ENCODE measurements around the gene ZNF500.

The ZNF500 gene

DNA sequence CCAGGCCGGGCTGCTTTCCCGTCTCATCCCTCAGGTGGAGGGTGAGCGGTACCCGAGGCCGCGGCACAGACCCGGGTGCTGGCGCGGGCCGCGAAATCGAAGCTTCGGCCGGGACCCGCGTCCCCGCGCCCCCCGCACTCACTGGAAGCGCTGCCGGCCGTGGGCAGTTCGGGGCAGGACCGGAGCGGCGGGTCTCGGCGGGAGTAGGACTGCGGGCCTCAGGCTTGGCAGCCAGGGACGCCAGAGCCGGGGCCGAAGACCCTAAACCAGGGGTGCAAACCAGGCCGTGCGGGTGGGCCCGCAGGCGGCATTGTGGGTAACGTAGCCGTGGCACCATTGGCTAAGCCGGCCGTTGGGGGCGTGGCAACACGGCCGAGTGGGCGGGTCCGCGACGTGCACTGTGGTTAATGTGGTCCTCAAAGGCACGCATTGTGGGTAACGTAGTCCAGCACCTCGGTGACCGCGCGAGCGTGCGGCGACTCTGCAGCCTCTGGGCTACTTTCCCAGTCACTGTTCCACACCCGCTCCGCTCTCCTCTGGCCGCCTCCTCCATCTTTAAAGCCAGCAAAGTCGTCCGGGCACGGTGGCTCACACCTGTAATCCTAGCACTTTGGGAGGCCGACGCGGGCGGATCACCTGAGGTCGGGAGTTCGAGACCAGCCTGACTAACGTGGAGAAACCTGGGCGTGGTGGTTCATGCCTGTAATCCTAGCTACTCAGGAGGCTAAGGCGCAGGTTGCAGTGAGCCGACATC, at the start of gene ZNF500:
Gene ZNF500 (minus strand): TSS at position 288 of the 754 bp plus-strand sequence. CDS start 1,184 bp downstream, outside the sequence.
- peak; percentile 95 to 97 for DNase-seq (ENCODE audit: low read depth in 2 of 2)

DNA sequence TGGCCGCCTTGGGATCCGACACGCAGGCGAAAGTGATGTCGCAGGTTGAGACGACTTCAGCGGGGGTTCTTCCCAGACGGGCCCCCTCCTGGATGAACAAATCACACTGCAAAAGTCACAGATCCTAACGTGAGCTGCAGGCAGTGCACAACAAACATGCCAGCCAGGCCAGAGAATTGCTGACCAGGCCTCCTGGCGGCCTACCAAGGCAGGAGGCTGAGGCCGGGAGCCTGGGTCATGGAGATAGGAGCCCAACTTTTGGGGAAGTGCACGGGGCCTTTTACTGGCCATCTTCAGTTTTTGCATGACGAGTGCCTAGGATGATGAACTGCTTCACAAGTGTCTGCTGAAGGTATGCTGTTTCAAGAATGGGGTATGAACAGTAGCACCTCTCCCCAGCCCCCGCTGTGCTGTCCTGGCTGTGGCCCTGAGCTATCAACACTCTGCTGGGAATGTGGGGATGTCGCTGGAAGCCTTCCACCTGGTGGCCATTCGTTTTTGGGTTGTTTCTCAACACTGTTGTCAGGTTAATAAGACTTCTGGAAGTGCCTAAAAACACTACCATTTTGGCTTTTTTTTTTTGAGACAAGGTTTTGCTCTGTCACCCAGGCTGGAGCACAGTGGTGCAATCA, 47.7 kb upstream of the ZNF500 start:
- DNase-seq (ENCODE audit: low read depth in 2 of 2), result no peak

DNA sequence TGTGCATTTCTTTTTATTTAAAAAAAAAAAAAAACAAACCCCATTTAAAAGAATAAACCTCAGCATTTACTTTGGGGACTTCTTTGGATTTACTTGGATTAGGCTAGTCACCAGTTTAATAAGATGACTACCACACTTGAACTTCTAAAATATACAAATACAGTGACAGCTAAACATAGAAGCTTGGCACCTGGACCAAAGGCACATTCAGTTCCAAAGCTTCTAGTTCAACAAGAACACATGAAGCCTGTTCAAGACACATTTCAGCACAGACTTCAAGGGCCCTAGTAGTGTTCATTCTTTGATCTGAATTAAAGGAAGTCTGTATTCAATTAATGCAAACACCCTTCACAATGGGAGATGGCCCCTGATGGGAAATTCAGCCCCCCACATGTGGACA, 47.1 kb upstream of the ZNF500 start:
- DNase-seq (ENCODE audit: low read depth in 2 of 2), result no peak

DNA sequence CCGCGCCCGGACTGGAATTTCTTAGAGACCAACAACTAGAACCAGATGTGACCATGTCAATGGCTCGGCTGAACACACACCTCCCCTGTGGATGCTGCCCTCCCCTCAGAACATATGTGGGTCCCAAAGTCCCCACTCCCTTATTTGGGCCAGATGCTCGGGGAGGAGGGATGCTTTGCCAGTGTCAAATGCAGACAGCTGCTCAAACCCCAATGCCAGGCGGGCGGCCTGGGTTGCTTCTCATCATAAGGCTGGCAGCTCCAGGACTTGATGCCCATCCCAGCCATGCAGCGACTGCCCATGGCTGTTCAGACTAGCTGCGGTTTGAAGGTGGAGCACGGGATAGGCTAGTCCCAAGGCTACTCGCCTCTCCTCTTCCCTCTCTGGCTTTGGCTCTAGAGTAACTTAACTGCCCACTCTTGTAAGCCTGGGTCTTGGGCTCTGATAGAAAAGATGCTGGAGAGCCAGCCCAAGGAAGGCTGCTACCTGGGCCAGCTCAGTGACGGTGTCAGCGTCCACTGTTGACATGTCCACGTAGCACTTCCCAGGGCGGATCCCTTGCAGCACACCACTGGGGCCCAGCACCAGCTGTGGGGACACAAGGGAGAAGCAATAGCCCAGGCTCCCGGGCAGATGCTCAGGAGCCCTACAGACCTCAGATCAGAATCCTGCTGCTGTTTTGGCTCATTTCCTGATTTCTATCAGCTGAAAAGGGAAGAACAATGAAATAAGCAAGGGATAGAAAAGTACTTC, 46.5 kb upstream of the ZNF500 start:
- no peak for DNase-seq (ENCODE audit: low read depth in 2 of 2)

DNA sequence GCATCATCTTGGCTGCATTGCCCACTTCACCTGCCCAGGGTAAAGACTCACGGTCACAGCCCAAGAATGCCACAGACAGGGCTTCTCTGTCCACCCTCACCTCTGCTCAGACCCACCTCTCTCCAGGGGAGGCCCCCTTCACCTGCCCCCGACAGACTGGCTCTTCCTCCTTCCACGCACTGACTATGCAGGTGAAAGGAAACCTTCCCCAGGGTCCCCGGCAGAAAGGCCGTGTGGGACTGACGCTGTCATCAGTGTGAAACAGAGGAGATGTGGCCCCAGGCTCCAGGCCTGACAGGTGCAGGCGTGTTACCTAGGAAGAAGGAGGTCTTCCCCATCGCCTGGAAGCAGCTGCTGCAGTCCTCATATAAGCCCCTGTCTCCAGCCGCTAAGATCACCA, 44.8 kb upstream of the ZNF500 start:
- DNase-seq (ENCODE audit: low read depth in 2 of 2), result no peak

DNA sequence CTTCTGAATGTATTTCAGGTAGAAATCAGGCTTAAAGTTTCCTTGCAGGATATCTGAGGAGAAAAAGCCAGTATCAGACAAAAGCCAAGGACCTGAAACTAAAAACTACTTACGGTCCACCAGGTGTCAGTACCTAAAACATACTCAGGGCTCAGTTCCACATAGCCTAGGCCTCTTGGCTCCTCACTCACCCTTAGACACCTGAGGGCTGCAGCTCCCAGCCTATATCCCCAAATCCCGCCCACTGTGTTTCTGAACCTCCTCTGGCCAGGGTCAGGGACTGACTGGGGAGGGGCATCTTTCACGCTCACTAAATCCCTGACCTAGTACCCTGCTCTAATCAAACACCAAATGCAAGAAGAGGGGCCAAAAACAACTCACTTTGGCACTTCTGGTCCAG, 44.3 kb upstream of the ZNF500 start:
- no peak for DNase-seq (ENCODE audit: low read depth in 2 of 2)

DNA sequence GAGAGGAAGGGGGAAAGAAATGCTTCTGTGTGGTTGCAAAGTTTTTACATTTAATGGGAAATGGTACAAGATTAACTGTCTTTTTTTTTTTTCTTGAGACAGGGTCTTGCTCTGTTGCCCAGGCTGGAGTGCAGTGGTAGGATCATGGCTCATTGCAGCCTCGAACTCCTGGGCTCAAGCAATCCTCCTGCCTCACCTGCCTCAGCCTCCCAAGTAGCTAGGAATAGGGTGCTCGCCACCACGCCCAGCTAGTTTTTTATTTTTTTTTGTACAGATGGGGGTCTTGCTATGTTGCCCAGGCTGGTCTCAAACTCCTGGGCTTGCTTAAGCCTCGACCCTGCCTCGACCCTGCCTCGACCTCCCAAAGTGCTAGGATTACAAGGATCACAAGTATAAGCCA, 39.3 kb upstream of the ZNF500 start:
- no peak for DNase-seq (ENCODE audit: low read depth in 2 of 2)

DNA sequence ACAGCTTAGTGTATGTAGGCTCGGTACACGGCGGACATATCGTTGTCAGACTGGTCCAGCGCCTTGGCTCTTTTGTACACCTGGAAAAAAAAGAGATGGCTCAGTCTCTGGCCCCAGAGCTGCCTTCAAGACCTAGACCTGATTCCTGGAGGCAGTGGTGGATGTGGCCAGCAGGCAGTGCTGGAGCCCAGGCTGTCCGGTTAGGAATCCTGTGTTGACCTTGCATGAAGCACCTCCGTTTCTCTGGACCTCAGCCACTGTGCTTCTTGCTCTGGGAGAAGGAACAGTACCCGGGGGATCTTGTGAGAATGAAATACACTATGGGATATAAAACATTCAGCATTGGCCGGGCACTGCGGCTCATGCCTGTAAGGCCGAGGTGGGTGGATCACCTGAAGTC, 38.3 kb upstream of the ZNF500 start:
- no peak for DNase-seq (ENCODE audit: low read depth in 2 of 2)

DNA sequence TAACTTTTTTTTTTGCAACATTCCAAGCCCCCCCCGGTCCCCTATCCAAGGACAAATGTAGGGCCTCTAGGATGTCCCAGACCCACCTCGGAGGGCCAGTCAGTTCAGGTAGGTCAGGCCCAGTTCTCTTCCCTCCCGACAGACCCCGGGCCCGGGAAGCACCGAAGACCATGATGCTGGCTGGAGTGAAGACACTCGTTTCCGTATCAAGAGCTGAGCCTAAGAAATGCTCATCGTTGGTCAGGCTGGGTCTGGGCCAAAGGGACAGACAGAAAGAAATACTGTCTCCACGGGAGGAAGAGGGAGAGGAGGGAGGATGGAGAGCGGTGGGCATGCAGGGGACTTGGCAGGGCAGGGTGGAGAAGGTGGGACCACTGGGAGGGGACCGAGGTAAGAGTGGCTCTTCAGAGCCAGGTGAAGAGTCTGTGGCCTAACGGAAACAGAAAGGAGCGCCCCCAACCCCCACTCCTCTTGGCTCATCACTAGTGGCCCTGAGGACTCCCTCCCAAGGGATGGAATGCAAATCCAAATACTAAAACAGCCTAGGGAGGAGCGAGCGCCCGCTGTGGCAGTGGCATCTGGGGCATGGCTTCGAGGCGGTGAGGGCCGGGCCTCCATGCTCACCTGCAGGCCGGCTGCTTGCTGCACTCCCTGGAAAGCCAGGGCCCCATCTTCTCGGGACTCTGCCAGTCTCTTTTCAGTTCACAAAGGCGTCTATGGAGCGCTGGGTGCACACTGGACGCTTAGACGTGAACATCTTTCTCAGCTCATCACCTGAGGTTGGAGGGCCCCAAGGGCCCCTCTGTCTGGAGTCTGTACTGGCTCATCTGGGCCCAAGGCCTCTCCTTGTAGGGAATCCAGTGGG, 37.2 kb upstream of the ZNF500 start:
- DNase-seq (ENCODE audit: low read depth in 2 of 2), result no peak

DNA sequence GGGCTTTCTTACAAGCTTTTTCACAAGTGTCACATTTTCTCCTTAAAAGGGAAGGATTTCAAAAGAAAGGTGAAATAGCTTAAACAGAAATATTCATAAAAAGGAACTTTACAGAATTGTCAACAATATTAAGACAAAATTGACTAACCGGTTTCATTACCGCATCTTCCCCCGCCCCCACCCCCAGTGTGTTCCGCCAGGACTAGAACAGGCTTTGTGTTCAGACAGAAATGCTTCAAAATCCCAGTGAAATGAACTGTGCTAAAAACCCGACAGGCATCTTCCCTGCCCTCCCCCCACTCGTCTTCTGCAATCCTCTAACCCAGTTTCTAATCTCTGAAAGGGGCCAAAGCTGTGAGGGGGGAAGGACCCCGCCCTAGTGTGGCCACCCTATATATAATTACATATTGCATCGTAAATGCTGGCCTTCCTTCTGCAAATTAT, 36.5 kb upstream of the ZNF500 start:
- no peak for DNase-seq (ENCODE audit: low read depth in 2 of 2)

DNA sequence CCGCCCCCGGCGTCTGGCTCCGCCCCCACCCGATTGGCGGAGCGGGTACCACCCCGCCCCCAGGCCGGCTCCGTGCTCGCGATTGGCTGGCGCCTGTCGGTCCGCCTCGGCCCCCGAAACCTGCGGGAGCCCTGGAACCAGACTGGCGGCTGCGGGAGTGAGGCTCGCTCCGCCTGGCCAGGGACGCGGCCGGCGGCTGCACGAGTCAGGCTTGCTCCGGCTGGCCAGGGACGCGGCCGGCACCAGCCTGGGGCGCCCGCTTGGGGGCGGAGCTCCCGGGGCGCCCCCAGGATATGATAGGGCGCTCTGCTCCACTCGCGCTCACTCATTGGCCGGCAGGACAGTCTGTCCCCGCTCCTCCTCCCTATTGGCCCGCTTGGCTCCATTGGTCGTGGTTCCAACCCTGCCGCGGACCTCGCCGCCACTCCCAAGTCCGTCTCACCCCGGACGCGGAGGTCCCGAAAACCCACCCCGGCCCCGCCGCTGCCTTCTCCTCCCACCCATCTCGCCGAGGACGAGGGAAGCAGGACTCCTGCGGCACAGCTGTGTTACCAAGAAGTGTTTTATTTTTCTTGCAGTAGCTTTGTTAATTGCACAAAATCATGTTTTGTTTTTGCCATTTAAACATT, 35.8 kb upstream of the ZNF500 start:
- peak; percentile 84 to 87 for DNase-seq (ENCODE audit: low read depth in 2 of 2)

DNA sequence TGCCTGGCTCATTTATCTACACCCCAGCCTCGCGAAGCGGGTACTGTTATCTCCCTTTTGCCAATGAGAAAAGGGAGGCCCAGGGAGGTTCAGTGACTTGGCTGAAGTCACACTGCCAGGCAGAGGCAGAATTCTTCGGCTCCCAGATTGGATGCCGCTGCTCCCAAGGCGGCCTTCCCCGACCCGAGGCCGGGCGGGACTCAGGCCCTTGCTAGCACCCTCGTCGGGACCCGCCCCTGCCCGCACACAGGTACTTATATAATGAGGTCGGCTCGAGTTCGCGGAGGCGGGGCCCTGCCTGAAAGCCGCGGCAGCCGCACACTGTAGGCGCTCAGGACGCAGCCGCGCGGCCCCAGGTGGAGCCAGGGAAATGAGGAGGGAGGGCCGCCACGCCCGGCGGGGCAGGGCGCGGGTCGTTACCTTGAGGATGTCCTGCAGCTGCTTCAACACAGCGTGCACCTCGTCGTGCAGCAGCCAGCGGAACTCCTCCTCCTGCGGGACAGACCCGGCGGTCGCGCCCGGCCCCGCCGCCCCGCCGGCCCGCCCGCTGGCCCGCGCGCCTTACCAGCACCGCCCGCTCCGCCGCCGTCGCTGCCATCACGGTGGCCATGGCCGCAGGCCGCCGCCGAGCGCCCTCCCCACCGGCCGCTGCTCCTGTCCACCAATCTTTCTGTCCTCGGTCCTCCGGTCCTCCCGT, 35.1 kb upstream of the ZNF500 start, which contains the start of gene ROGDI:
Gene ROGDI (minus strand): TSS at position 672 of the 697 bp plus-strand sequence. CDS start 62 bp downstream, at position 610.
- DNase-seq (ENCODE audit: low read depth in 2 of 2), result peak; percentile 57 to 71

DNA sequence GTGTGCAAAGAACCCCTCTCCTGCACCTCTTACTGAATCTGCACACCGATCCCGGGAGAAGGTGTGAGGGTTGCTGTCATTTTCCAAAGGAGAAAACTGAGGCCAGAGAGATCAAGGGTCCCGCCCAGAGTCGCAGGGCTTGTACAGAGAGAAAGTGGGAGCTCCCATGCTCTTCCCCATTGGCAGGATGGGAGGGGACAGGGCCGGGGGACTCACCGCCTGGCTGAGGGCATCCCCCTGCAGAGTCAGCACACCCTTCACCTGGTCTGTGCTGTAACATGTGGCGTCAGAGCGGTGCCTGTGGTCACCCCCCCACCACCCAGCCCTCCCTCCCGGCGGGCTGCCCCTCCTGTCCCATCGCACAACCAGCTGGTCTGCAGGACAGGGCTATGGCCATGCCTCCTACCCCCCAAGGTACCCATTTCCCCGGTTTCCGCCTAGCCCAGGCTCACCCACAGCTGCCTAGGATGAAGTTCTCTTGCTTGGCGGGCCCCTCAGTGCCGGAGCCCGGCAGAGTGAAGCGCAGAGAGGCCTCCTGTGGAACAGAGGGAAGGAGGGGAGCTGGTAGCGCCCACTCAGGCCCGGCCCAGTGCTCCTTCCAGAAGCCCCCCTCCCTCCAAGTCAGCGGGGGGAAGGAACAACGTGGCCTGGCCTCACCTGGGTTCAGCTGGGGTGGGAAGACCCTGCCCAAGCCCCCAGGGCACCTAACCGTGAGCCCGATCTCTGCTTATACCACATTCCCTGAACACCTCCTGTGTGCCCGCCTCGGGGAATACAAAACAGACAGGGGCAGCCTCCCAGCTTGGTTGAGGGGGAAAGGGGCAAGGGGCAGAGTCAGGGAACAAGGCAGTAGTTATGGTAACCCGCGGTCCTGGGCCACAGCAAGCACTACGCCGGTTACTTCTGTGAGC, 34.3 kb upstream of the ZNF500 start:
- no peak for DNase-seq (ENCODE audit: low read depth in 2 of 2)

DNA sequence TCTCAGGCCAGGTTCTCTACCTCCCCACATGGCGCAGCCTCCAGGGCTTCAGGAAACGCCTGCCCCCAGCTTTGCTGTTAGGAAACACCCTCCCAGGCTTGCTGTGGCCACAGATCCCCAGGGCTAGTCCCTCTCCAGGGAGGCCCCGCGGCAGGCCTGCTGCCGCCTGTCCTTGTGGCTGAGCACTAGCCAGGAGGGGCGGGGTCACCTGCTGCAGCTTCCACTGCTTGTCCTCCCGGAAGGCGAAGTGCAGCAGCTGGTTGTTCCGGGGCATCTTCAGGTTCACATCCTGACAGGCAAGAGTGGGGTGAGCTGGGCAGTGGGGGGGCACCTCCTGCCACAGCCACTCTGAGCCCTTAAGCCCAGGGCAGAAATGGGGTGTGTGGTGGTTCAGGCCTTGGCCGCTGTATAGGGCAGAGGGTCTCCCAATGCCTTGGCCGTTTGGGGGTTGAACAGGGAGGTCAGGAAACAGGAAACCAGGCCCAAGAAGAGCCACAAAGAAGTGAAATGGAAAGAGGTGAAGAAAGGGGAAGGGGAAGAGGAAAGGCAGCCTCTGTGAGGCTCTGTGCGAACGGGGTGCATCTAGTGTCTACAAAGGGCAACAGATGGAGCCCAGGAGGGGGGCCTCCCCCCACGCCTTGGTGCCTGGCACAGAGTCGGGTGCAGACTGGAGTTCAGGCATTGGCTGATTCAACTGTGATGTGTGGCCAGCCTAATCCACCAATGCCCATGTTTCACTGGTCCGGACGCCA, 33.5 kb upstream of the ZNF500 start:
- DNase-seq (ENCODE audit: low read depth in 2 of 2), result no peak

DNA sequence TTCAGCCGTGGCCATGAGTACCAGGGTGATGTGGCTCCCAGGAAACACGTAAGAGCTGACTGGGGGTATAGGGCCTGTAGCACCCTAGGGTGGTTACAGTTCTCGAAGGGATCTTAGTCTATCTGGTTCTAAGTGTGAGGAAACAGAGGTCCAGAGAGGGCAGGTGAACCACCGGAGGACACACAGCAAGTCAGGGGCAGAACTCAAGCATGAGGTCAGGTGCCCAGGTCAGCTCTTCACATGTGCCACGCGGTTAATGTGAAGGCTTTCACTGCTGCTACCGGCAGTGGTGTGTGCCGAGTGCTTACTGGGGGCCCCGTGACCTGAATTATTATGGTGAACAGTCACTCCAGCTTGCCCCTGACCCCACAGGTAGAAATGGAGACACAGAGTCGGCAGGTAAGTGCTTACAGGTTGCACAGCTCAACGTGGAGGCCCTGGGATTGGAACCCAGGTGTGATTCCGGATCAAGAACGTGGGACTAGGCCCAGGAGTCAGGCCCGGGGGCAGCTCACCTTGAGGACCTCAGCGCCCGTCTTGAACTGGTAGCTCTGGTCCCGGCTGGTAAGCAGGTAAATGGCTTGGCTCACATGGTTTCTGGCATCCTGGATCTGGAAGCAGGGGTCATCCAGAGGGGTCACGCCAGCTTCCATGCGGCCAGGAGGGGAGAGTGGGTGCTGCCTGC, 32.4 kb upstream of the ZNF500 start:
- DNase-seq (ENCODE audit: low read depth in 2 of 2), result no peak

DNA sequence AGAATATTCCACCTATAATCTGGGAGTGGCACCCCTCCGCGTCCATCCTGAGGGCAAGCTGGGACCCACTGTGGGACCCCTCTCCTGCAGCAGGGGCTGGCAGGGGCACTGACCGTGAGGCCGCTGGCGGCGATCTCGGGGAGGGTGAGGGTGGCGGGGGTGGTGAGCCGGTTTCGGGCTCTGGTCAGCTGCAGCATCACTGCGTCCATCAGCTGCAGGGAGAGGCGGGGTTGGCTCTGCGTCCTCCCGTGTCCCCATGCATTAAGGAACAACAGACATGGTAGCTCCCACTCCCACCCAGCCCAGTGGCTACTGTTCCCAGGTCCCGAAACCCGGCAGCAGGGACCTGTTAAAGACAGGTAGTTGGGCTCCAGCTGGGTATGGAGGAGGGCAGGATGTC, 31.5 kb upstream of the ZNF500 start:
- no peak for DNase-seq (ENCODE audit: low read depth in 2 of 2)

DNA sequence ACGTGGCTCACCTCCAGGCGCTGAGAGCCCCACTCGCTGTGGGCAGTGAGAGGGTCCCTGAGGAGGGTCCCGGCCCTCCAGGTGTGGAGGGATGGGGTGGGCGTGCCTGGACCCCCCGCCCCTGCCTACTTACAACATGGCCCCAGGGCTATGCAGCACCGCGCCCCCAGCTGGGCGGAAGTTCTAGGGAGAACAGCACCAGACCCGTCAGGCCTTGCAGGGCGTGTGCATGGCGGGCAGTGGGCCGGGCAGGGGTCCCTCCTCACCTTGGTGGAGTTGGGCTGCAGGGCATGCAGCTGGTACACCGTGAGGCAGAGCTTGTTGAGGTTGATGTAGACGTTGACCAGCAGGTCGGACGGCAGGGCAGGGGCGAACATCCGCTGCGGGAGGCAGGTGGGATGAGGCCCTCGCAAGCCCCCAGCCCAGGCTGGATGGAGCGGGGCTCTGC, 30.9 kb upstream of the ZNF500 start:
- no peak for DNase-seq (ENCODE audit: low read depth in 2 of 2)
